Liver (tissue), 3 donors: ENCODE results near the gene VCP.

Source experiments
- ATF3 ChIP-seq: IDR thresholded peaks from 2 replicates; pipeline ENCODE4 v1.6.1; 2016; ENCODE audit warnings: antibody characterized with exemption
- EGR1 ChIP-seq, 2 donors: IDR thresholded peaks; 2 replicates each; pipeline ENCODE4 v1.6.1; 2016 to 2018; ENCODE audit warnings: antibody characterized with exemption in 2 of 2, low read depth in 2 of 2
- GABPA ChIP-seq, 2 donors: IDR thresholded peaks in 1 of 2; conservative IDR thresholded peaks in 1 of 2; 2 replicates each; pipeline ENCODE4 v1.6.1; 2016; ENCODE audit warnings: antibody characterized with exemption in 2 of 2, mild to moderate bottlenecking in 1 of 2, moderate library complexity in 1 of 2
- MAX ChIP-seq: IDR thresholded peaks from 2 replicates; pipeline ENCODE4 v1.6.1; 2016; ENCODE audit warnings: antibody characterized with exemption
- RAD21 ChIP-seq, 2 donors: IDR thresholded peaks; 2 replicates each; pipeline ENCODE4 v1.6.1; 2016; ENCODE audit warnings: antibody characterized with exemption in 2 of 2, mild to moderate bottlenecking in 2 of 2
- RXRA ChIP-seq, 2 donors: IDR thresholded peaks; 2 replicates each; pipeline ENCODE4 v1.6.1; 2017 to 2018; ENCODE audit warnings: antibody characterized with exemption in 2 of 2, mild to moderate bottlenecking in 1 of 2
- SP1 ChIP-seq: IDR thresholded peaks from 2 replicates; pipeline ENCODE4 v1.6.1; 2018; ENCODE audit warnings: antibody characterized with exemption, mild to moderate bottlenecking
- TAF1 ChIP-seq: conservative IDR thresholded peaks from 2 replicates; pipeline ENCODE4 v1.6.1; 2016; ENCODE audit warnings: antibody characterized with exemption, mild to moderate bottlenecking
- YY1 ChIP-seq: IDR thresholded peaks from 2 replicates; pipeline ENCODE4 v1.6.1; 2016; ENCODE audit warnings: antibody characterized with exemption, mild to moderate bottlenecking
- TF ChIP-seq, protein P1 (sequence below): fragments of 150-350 bp; IDR thresholded peaks from 2 replicates; pipeline ENCODE4 v1.5.1; 2017; ENCODE audit warnings: improper control_type of control experiment, low read depth, low read length; ENCODE audit not compliant: missing input control
- TF ChIP-seq, protein P2 (sequence below): IDR thresholded peaks from 2 replicates; pipeline ENCODE4 v1.6.1; 2016; ENCODE audit warnings: antibody characterized with exemption, mild to moderate bottlenecking
- donor health status: healthy.
- donor health status: healthy.

DNA sequence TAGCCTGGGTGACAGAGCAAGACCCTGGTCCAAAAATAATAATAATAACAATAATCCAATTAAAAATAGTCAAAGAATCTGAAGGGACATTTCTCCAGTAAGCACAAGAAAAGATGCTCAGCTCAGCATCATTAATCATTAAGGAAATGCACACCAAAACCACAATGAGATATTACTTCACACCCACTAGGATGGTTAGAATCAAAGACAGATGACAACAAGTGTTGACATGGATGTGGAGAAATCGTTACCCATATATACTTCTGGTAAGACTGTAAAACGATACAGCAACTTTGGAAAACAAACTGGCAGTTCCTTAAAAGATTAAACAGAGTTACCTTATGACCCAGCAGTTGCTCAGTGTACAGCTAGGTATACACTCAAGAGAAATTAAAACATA, 12.7 kb upstream of the VCP start:
- no peak for TF ChIP-seq TAF1
- TF ChIP-seq, protein P1, sequence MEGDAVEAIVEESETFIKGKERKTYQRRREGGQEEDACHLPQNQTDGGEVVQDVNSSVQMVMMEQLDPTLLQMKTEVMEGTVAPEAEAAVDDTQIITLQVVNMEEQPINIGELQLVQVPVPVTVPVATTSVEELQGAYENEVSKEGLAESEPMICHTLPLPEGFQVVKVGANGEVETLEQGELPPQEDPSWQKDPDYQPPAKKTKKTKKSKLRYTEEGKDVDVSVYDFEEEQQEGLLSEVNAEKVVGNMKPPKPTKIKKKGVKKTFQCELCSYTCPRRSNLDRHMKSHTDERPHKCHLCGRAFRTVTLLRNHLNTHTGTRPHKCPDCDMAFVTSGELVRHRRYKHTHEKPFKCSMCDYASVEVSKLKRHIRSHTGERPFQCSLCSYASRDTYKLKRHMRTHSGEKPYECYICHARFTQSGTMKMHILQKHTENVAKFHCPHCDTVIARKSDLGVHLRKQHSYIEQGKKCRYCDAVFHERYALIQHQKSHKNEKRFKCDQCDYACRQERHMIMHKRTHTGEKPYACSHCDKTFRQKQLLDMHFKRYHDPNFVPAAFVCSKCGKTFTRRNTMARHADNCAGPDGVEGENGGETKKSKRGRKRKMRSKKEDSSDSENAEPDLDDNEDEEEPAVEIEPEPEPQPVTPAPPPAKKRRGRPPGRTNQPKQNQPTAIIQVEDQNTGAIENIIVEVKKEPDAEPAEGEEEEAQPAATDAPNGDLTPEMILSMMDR, result no peak
- no peak for TF ChIP-seq YY1
- no peak for TF ChIP-seq ATF3
- no peak for TF ChIP-seq GABPA (IDR thresholded peaks at IDR 0.05 in 1 of 2, conservative IDR thresholded peaks at IDR 0.05 in 1 of 2)
- TF ChIP-seq, protein P2, sequence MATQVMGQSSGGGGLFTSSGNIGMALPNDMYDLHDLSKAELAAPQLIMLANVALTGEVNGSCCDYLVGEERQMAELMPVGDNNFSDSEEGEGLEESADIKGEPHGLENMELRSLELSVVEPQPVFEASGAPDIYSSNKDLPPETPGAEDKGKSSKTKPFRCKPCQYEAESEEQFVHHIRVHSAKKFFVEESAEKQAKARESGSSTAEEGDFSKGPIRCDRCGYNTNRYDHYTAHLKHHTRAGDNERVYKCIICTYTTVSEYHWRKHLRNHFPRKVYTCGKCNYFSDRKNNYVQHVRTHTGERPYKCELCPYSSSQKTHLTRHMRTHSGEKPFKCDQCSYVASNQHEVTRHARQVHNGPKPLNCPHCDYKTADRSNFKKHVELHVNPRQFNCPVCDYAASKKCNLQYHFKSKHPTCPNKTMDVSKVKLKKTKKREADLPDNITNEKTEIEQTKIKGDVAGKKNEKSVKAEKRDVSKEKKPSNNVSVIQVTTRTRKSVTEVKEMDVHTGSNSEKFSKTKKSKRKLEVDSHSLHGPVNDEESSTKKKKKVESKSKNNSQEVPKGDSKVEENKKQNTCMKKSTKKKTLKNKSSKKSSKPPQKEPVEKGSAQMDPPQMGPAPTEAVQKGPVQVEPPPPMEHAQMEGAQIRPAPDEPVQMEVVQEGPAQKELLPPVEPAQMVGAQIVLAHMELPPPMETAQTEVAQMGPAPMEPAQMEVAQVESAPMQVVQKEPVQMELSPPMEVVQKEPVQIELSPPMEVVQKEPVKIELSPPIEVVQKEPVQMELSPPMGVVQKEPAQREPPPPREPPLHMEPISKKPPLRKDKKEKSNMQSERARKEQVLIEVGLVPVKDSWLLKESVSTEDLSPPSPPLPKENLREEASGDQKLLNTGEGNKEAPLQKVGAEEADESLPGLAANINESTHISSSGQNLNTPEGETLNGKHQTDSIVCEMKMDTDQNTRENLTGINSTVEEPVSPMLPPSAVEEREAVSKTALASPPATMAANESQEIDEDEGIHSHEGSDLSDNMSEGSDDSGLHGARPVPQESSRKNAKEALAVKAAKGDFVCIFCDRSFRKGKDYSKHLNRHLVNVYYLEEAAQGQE, result no peak
- no peak for TF ChIP-seq RAD21 (IDR thresholded peaks at IDR 0.05)
- no peak for TF ChIP-seq SP1
- no peak for TF ChIP-seq MAX
- no peak for TF ChIP-seq EGR1 (IDR thresholded peaks at IDR 0.05; ENCODE audit: low read depth in 2 of 2)
- no peak for TF ChIP-seq RXRA (IDR thresholded peaks at IDR 0.05)
